OCI-LY7 (cell line): ENCODE data around the gene TES.

Source experiments
- CTCF ChIP-seq: fragments of 200-600 bp; sonication (generic); conservative IDR thresholded peaks from 2 replicates; pipeline ENCODE4 v1.5.1; 2014; ENCODE audit warnings: mild to moderate bottlenecking, antibody characterized with exemption, low read length, moderate library complexity, mixed read lengths
- EZH2phosphoT487 ChIP-seq: fragments of 200-600 bp; sonication (generic); IDR thresholded peaks from 2 replicates; pipeline ENCODE4 v1.6.1; 2018; ENCODE audit warnings: low read depth, borderline replicate concordance, mild to moderate bottlenecking, mixed run types, antibody characterized with exemption, low read length, moderate library complexity, mixed read lengths

- TF ChIP-seq CTCF (no peak), EZH2phosphoT487 (no peak)
Observed at GRCh38 chr7:116171094-116171493, 39.2 kb upstream of the TES start.
